GM18502 (cell line): ENCODE data around the gene PRKAG1.

Experiments
- ATAC-seq: cut with Tn5 transposase; IDR thresholded peaks from one replicate; pipeline ENCODE4 v1.9.1; 2021; ENCODE audit warnings: mild to moderate bottlenecking; ENCODE audit not compliant: unreplicated experiment, poor library complexity

PRKAG1 gene

DNA sequence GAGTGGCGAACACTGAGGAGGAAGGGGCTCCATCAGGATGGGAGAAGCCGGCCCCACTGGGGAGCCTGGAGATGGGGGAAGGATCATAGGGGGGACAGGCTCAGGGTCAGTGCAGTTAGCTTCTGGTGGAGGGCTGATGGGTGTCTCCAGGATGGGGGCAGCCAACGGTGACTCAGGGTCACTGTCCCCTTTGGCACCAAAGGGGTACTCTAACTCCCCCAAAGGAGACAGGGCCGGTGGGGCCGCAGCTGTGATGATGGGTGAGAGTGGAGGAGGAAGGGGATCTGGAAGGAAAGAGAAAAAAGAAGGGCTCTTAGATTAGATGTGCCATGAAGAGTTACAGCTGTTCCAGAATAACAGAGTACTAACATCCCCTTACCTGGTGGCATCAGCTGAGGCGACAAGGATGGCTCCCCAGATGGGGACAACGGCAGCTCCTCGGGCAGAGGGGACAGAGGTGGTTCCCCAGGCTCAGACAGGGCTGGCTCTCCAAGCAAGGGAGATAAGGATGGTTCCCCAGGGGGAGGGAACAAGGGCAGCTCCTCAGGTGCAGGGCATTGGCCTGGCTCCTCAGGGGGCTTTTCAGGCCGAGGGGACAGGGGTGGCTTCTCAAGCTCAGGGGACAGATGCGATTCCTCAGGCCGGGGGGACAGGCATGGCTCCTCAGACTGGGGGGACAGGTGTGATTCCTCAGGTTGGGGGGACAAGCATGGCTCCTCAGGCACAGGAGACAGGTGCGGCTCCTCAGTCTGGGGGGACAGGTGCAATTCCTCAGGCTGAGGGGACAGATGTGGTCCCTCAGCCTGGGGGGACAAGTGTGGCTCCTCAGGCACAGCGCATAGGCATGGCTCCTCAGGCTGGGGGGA lies 32.2 kb upstream of the PRKAG1 start:
- ATAC-seq = no peak

DNA sequence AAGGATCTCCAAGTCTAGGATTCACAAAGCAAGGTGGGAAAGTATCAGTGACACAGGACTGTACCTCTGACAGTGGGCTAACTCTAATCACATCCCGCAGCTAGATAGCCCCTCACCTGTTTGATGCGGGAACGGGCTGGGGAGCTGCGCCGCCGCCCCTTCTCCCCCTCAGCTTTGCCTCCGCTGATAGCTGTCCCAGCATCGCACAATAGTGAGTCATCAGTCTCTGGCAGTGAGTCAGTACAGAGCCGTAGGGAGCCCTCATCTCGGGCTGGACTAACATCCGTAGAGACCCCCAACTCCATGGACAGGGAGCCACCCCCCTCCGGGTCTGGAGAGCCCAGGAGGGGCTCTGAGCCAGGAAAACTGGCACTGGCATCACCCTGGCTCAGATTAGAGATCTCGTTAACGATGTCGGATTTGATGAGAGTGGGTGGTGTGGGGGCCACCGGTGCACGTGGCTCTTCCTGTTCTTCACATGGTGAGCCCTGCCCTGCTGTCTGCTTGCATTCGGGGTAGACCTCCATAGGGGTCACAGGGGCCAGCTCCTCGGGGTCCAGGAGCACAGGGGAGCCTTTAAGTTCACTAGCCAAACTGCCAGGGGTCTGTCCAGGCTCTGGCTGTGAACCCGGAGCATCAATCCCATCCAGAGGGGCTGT lies 31.1 kb upstream of the PRKAG1 start:
- ATAC-seq = no peak

DNA sequence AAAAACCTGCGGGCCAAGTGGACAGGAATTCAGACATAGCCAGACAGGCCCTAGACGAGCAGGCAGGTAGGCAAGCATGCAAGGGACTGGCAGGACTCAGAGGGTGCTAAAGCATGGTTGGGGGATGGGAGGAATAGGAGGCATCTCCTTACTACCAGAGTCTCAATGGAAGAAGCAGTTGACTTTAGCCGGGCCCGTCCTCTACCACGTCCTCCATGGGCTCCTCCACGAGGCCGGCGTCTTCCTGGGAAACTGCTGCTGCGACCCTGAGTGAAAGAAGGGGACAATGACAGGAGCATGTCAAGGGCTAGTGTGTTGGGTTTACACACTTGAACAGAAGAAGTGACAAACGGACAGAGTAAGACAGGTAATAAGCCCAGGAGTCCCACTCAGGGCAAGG lies 30.4 kb upstream of the PRKAG1 start:
- ATAC-seq = no peak

DNA sequence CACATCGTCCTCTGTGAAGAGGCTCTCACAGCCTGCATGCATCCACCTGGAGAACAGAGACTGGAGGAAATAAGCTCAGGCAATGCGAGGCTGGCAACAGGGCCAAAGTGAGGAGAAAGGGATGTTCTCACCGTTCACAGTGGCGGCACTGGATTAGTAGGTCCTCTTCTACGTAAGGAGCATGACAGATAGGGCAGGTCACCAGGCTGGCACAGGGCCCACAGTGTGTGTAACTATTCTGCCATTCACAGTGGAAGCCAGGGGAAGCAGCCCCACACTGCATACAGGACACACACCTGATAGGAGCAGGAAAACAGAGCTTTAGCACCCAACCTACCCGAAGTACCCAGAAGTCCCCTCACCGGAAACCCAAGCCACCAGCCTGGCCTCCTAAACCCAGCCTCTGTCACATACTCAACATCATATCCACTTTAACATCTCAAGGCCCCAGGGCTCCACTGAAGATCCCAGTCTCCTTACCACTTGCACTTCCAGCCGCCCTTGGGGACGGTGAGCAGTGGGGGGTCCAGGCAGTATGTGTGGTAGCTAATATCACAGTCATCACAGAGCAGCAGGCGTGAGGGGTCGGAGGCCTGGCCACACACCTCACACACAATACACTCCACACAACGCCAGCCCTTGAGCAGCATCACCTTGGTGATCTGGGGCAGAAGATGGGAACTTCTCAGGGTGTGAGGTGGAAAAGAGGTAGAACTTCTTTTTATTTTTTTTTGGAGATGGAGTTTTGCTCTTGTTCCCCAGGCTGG lies 27.7 kb upstream of the PRKAG1 start:
- ATAC-seq = no peak

DNA sequence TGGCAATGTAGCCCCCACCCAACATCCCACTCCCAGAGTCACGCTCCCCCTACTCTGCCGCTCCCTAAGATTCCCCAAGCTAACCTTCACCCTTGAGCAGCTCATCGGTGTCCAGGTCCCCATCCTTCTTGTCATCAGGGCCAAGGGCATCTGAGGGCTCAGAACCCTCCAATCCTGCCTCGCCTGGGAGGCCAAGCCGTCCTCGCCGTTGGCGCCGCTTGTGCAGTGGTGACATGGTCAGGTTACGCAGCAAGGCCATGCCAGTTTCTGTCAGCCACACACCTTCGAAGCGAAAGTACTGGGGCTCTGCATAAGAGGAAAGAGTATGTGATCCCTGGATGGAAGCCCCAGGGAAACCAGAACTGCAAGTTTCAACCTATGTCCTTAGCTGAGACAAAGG lies 26.1 kb upstream of the PRKAG1 start:
- ATAC-seq = no peak

DNA sequence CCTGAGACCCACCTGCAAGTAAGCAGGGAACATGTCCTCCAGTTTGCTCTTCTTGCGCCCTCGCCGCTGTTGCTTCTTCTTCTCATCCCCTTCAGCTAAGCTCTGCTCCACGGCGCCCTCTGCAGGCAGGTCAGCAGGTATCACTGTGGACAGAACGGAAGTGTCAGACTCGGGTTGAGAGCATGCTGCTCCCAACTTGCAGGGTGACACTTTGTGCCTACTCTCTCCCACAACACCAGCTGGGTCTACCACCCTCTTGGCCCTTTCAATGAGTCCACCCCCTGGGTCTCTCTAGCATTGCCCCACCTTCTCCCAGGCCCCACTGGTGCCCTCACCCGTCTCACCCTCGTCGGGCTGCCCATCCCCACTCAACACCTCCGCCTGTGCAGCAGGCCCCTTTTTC lies 25.3 kb upstream of the PRKAG1 start:
- ATAC-seq = no peak

DNA sequence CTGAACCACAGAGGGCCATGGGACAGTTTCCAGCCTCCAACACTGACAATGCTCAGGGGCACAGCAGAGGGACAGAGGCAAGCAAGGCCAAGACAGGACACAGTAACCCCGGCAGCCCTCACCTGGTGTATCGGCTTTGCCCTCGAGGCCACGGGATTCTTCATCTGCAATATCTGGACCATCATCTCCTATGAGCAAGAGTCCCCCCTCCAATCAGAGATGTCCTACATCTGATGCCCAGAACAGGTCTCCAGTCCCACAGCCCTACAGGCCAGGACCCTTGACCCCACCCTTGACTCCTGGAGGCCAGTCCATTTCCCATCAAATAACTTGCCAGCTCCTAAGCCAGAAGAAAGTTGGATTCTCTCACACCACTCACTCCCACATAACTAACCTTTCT lies 24.7 kb upstream of the PRKAG1 start:
- no peak for ATAC-seq

DNA sequence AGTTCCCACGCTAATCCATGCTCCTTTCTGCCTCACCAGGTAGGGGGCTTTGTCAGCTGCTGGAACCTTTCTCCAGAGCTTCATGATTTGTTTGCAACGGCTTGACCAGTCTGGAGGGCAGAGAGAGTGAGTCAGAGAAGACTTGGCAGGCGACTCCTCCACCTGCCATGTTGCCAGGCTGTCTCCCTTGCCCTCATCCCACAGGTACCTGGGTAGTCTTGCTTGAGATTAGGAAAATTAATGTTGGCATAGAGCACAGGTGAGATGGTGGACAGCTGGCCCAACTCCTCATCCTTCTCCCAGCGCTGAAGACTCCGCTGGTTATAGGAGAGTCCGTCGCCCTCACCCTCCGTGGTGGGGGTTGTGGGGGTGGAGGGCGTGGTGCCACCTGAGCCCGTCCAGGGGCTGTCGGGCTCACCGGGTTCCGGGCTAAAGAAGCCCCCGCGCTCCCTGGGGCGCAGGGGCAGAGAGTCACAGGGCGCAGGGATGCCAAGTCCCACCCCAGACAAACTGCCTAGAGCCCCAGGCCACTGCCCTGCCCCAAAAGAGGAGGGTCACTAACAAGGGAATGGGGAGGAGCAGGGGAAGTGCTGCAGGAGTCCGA lies 23.4 kb upstream of the PRKAG1 start:
- ATAC-seq = no peak

DNA sequence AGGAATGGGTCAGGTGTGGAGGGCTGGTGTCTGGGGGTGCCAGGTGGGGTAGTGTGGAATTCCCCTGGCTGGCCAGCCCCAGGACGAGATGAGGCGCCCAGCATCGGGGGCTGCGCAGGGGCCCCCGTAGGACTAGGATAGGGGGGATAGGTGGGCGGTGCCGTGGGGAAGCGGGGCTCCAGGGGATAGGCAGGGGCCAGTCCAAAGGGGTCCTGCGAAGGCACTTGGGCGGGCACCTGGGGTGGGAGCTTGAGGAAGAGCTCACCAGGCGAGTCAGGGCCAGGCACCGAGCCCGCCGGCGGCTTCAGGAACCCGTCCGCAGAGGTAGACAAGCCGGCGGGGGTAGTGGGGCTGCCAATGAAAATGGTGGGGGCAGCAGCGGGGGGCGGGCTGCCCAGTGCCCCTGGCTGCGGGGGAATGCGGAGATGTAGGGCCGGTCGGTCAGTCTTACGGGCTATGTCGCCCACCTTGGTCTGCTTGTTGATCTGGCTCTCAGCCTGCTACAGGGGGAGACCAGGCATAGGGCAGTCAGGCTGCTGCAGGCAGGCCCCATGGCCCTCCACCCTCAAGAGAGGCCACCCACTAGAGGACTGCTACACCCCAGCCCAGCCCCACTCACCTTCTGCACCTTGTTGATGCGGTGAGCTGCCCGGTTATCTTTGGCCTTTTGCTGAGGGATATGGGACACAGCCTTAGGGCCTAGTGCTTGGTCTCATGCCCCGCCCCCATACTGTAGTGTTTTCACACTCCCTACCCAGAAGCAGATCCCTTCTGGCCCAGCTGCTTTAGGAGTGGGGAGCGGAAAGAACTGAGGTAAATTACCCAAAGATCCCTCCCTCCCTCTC lies 22.7 kb upstream of the PRKAG1 start:
- no peak for ATAC-seq

DNA sequence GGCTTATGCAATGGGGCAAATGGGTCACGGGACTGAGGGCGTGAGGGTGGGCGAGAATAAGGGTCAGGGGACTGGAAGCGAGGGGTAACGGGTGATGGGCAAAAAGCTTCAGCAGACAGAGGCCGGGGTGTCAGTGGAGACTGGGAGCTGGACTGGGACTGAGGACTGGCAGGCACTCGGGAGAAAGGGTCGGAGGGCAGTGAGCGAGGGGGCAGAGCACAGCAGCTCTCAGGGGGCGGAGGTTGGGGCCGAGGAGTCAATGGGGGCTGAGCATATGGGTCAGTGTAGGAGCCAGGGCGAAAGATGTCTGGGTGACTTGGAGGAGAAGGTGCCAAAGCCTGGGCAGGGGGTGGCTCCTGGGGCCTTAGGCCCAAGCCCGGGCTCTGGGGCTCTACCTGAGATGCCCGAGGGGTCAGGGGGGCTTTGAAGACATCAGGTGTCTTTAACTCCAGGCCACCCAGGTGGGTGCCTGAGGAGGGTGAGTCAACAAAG lies 21.8 kb upstream of the PRKAG1 start:
- no peak for ATAC-seq

DNA sequence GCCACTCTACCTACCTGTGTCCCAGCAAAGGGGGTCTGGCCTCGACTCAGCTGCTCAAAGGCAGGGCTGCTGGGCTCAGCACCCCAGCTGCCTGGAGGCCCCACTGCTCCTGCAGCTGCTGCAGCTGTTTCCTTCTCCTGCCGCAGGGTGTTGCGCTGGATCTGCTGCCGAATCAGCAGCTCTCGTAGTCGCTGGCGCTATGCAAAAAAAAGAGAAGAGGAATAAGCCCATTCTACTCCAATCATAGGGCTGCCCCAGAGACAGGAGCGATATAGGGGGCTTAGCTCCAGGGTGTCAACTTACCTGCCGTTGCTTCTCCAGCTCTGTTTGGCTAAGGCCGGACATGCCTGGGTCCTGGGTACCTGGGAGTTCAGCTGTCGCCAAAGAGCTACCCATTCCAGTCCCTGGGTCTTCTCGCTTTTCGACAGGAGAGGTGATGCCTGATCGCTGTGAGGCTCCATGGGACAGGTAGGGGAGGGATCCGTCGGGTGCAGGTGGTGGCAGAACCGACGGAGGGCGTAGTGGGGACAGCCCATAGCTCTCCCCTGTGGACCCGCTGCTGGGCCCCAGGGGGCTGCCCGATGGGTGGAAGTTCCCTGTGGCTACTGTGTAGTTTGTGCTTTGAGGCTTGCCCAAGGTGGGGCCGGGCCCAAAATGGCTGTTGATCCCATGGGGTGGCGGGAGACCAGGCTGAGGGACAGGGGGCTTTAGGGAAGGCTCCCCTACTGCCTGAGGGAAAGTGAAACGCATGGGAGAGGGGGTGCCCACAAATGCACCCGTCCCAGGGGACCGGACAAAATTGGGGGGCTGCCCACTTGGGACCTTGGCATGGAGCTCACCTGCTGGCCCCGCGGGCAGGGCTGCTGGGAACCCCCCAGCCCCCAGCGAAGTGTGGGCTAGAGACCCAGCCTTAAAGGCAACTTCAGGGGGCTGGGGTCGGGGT lies 21.1 kb upstream of the PRKAG1 start:
- ATAC-seq = no peak

DNA sequence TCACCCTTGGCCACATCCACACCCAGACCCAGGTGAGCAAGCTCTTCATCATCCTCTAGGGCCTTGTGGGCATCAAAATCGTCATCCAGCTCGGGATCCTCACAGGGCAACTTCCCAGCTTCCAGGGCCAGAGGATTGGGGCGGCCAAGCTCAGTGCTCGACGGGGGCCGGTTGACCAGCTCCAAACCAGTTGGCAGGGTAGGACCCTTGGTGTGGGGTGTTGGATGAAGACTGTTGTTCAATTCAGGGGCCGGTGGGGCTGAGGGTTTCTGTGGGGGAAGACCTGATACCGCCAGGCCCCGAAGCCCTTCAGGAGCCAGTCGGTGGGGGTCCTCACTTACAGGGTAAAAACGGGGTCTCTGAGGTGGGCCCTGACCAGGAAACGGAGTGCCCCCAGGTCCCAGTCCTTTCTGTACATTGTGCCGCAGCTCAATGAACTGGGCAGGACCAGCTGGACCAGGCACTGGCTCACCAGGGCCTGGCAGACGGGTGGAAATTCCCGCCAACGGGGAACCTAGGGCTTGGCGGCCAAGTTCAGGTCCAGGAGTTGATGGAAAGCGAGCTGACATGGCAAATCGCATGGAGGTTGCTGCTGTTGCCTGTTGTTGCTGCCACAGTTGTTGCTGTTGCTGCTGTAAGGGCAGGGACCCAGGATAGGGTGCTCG lies 19.8 kb upstream of the PRKAG1 start:
- ATAC-seq = no peak

DNA sequence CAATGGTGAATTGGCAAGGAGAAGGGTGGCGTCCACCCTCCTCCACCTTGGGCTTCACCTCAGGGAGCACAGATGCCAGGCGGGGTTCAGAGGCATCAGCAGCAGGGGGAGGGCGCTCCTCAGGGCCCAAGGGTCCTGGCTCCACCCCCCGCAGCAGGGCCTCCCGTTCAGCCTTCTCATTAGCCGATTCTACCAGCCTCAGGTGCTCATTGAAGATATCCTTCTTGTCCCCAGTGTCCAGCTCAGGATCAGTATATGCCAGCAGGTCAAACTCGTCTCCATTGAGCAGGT lies 19.3 kb upstream of the PRKAG1 start:
- no peak for ATAC-seq

DNA sequence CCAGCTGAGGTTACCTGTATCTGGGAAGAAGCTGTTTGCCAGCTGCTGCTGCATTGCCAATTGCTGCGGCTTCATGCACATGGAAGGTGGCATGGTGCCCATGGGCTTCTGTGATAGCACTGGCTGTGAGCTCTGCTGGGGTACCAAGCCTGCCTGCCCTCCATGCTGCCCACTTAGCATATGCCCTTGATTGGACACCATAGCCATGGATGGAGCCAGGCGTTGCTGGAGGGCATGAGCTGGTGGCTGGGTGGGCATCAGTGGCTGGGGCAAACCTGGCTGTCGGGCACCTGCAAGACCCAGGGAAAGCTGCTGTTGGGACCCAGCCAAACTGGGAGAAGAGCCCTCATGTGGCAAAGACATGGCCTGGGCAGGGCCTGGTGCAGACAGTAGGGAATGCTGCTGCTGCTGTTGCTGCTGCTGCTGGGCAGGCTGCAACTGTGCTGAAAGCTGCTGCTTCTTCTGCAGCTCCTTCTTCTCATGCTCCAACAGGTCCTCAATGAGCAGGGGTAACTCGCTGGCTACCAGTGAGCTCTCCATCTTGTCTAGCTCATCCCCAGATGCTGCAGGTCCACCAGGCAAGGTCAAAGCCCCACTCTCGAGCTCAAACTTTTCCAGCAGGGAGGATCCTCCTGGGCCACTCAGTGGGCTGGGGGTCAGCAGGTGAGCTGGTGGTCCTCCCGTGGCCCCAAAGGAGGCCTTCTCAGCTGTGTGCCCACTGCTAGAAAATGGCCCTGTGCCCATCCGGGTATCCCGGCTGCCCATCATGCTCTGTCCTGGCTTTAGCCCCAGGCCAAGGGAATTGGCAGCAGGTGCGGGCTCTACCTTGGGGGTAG lies 18.8 kb upstream of the PRKAG1 start:
- ATAC-seq = no peak

GRCh38 chr12:49036029-49036428 lies 17.5 kb upstream of the PRKAG1 start:
- no peak for ATAC-seq

- ATAC-seq = no peak
These were observed 15.7 kb upstream of the PRKAG1 start for GRCh38 chr12:49034286-49034622.

DNA sequence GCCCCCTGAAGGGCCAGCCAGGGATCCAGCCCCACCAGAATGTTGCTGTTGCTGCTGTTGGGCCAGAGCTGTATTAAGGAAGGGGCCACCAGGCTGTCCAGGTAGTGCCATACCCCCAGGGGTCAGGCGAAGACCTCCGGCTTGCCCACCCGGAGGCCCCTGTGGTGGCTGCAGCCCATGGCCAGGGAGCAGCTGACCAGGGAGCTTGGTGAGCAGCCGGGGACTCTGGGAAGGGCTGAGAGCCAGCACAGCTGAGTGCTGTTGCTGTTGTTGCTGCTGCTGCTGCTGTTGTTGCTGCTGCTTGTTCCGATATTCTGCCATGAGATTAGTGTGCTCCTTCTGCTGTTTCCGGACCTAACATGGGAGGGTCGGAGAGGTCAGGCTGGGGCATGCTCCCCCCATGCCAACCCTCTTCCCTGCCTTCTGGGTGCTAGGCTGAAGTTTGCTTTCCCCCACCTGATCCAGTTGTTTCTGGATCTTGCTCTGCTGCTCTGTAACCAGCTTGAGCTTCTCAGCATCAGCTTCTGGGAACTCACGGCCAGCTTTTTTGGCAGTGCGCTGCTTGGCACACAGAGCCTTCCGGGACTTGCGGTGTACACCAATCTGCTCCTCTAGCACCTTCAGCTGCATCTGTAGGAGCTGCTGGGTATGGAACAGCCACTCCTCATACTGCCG lies 15.2 kb upstream of the PRKAG1 start:
- no peak for ATAC-seq
